GM21619 (cell line): ENCODE results near the gene HSPG2.

Experiments used
- ATAC-seq: cut with Tn5 transposase; IDR thresholded peaks from one replicate; pipeline ENCODE4 v1.9.1; 2021; ENCODE audit not compliant: unreplicated experiment

Gene HSPG2

GRCh38 chr1:21849909-21850576 lies 87.1 kb downstream of the HSPG2 start:
- ATAC-seq = no peak

- ATAC-seq = no peak
Measured at GRCh38 chr1:21848524-21849174, 88.5 kb downstream of the HSPG2 start.

GRCh38 chr1:21847223-21848205 lies 89.6 kb downstream of the HSPG2 start:
- ATAC-seq = no peak

GRCh38 chr1:21845646-21846641 lies 91.2 kb downstream of the HSPG2 start:
- ATAC-seq = no peak

- ATAC-seq = no peak
Measured at GRCh38 chr1:21843996-21844395, 93.1 kb downstream of the HSPG2 start.

- ATAC-seq = no peak
Measured at GRCh38 chr1:21843208-21843607, 93.9 kb downstream of the HSPG2 start.

- ATAC-seq = no peak
Measured at GRCh38 chr1:21842606-21843162, 94.4 kb downstream of the HSPG2 start.

GRCh38 chr1:21841852-21842466 lies 95.2 kb downstream of the HSPG2 start:
- no peak for ATAC-seq

GRCh38 chr1:21840981-21841380 lies 96.1 kb downstream of the HSPG2 start:
- ATAC-seq = no peak

GRCh38 chr1:21839337-21840037 lies 97.6 kb downstream of the HSPG2 start:
- no peak for ATAC-seq

- ATAC-seq = no peak
Measured at GRCh38 chr1:21838359-21839157, 98.6 kb downstream of the HSPG2 start.

- ATAC-seq = no peak
Measured at GRCh38 chr1:21837476-21837875, 99.6 kb downstream of the HSPG2 start.

GRCh38 chr1:21836729-21837128 lies 100.4 kb downstream of the HSPG2 start:
- no peak for ATAC-seq

- ATAC-seq = no peak
Measured at GRCh38 chr1:21836010-21836409, 101.1 kb downstream of the HSPG2 start.

GRCh38 chr1:21834666-21835065 lies 102.4 kb downstream of the HSPG2 start:
- no peak for ATAC-seq

GRCh38 chr1:21834094-21834493 lies 103.0 kb downstream of the HSPG2 start:
- ATAC-seq = no peak

- ATAC-seq = no peak
Measured at GRCh38 chr1:21833392-21833976, 103.6 kb downstream of the HSPG2 start.

- no peak for ATAC-seq
Measured at GRCh38 chr1:21831454-21831970, 105.6 kb downstream of the HSPG2 start.
